GM18520 (cell line): ENCODE measurements around the gene BSPH1.
"Not testable (repeated sequence)": the region's sequence is repeated elsewhere in the genome, so short reads cannot be mapped to it uniquely, and the experiment has no call there.

Experiments used
- ATAC-seq: cut with Tn5 transposase; IDR thresholded peaks from one replicate; pipeline ENCODE4 v1.9.1; 2021; ENCODE audit not compliant: unreplicated experiment

Gene BSPH1

GRCh38 chr19:47992070-47992469 lies at the start of gene BSPH1:
BSPH1 (minus strand) TSS chr19:47992170; CDS start chr19:47992081, 89 bp downstream.
- no peak for ATAC-seq

GRCh38 chr19:48036765-48037164 lies 44.8 kb upstream of the BSPH1 start:
- no peak for ATAC-seq

GRCh38 chr19:48033604-48034003 lies 41.6 kb upstream of the BSPH1 start:
- no peak for ATAC-seq

- ATAC-seq, result no peak
Observed at GRCh38 chr19:48030073-48030472, 38.1 kb upstream of the BSPH1 start.

GRCh38 chr19:48029431-48029830 lies 37.5 kb upstream of the BSPH1 start:
- no peak for ATAC-seq

- ATAC-seq, result no peak
Observed at GRCh38 chr19:48025480-48025879, 33.5 kb upstream of the BSPH1 start.

GRCh38 chr19:48023518-48023917 lies 31.5 kb upstream of the BSPH1 start:
- no peak for ATAC-seq

- no peak for ATAC-seq
Observed at GRCh38 chr19:48023011-48023410, 31.0 kb upstream of the BSPH1 start.

- no peak for ATAC-seq
Observed at GRCh38 chr19:48020686-48021085, 28.7 kb upstream of the BSPH1 start.

GRCh38 chr19:48010932-48011758 lies 19.2 kb upstream of the BSPH1 start:
- ATAC-seq, result no peak

GRCh38 chr19:48006762-48007161 lies 14.8 kb upstream of the BSPH1 start:
- ATAC-seq, result no peak

- ATAC-seq, result no peak
Observed at GRCh38 chr19:48004236-48004635, 12.3 kb upstream of the BSPH1 start.

- no peak for ATAC-seq
Observed at GRCh38 chr19:48000846-48001245, 8.9 kb upstream of the BSPH1 start.

GRCh38 chr19:47998800-47999199 lies 6.8 kb upstream of the BSPH1 start:
- ATAC-seq, result no peak

- ATAC-seq, result no peak
Observed at GRCh38 chr19:47996230-47996727, 4.3 kb upstream of the BSPH1 start.

- no peak for ATAC-seq
Observed at GRCh38 chr19:47994209-47994802, 2.3 kb upstream of the BSPH1 start, which contains the start of gene ELSPBP1. ELSPBP1 (plus strand) TSS chr19:47994632; CDS start chr19:48008668, 14,036 bp downstream.

GRCh38 chr19:47991191-47991808 lies 670 bp downstream of the BSPH1 start:
- no peak for ATAC-seq

GRCh38 chr19:47973529-47973928 lies 18.4 kb downstream of the BSPH1 start:
- ATAC-seq, result no peak

- not testable (repeated sequence) for ATAC-seq
Observed at GRCh38 chr19:47955936-47956335, 36.0 kb downstream of the BSPH1 start.

GRCh38 chr19:47952132-47952531 lies 39.8 kb downstream of the BSPH1 start:
- ATAC-seq, result not testable (repeated sequence)

GRCh38 chr19:47949852-47950521 lies 42.0 kb downstream of the BSPH1 start:
- not testable (repeated sequence) for ATAC-seq
